AG09309 (cell line): ENCODE measurements around the gene DDN.

Experiments used
- DNase-seq: peaks from one replicate; pipeline ENCODE4 v3.0.0-alpha.2; 2010; ENCODE audit warnings: low read depth
- H3K4me3 ChIP-seq: 2 replicates; pipeline ENCODE4 v1.5.1; 2011; ENCODE audit warnings: mild to moderate bottlenecking, low read depth, low read length, moderate library complexity; ENCODE audit not compliant: control insufficient read depth
- TF ChIP-seq, protein P1 (sequence below): IDR thresholded peaks from 2 replicates; pipeline ENCODE4 v1.5.1; 2011; ENCODE audit warnings: mild to moderate bottlenecking, low read depth, low read length, inconsistent platforms; ENCODE audit not compliant: insufficient read depth, control insufficient read depth; ENCODE audit errors: missing control alignments

Gene DDN

GRCh38 chr12:48993787-48994186 lies 5.4 kb downstream of the DDN start:
- TF ChIP-seq, protein P1, sequence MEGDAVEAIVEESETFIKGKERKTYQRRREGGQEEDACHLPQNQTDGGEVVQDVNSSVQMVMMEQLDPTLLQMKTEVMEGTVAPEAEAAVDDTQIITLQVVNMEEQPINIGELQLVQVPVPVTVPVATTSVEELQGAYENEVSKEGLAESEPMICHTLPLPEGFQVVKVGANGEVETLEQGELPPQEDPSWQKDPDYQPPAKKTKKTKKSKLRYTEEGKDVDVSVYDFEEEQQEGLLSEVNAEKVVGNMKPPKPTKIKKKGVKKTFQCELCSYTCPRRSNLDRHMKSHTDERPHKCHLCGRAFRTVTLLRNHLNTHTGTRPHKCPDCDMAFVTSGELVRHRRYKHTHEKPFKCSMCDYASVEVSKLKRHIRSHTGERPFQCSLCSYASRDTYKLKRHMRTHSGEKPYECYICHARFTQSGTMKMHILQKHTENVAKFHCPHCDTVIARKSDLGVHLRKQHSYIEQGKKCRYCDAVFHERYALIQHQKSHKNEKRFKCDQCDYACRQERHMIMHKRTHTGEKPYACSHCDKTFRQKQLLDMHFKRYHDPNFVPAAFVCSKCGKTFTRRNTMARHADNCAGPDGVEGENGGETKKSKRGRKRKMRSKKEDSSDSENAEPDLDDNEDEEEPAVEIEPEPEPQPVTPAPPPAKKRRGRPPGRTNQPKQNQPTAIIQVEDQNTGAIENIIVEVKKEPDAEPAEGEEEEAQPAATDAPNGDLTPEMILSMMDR = no peak
- no peak overlapping the region for H3K4me3 ChIP-seq
- DNase-seq = no peak

DNA sequence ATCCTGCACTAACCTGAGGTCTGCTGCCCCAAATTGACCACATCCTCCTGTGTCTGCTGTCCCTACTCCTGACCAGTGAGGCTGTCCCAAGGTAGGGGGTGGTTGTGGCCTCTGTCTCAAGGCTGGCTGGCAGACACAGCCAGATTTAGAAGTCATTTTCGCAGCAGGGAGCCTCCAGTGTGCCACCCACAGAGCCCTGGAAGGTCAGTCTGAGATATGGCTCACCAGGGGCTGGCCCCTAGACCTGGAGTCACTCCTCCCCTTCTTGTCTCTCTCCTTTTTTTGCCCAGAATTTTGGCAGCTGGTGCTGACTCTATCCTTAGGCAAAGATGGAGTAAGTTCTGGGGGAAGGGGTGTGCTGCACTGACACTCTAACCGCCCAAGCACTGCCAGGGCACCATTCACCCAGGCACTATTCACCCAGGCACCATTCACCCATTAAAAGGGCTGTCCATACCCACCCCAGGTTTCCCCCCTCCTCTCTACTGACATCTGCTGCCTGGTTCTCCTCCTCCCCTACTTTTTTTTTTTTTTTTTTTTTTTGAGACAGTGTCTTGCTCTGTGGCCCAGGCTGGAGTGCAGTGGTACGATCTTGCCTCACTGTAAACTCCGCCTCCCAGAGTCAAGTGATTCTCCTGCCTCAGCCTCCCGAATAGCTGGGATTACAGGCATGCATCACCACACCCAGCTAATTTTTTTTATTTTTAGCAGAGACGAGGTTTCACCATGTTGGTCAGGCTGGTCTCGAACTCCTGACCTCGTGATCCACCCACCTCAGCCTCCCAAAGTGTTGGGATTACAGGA lies 7.7 kb downstream of the DDN start:
- TF ChIP-seq, protein P1 = no peak
- DNase-seq = no peak

GRCh38 chr12:48990552-48990951 lies 8.6 kb downstream of the DDN start:
- H3K4me3 ChIP-seq = no peak overlapping the region
- DNase-seq = no peak
- TF ChIP-seq, protein P1 = no peak

More for the DNA sequence above, 7.7 kb downstream of the DDN start:
- H3K4me3 ChIP-seq = no peak overlapping the region

DNA sequence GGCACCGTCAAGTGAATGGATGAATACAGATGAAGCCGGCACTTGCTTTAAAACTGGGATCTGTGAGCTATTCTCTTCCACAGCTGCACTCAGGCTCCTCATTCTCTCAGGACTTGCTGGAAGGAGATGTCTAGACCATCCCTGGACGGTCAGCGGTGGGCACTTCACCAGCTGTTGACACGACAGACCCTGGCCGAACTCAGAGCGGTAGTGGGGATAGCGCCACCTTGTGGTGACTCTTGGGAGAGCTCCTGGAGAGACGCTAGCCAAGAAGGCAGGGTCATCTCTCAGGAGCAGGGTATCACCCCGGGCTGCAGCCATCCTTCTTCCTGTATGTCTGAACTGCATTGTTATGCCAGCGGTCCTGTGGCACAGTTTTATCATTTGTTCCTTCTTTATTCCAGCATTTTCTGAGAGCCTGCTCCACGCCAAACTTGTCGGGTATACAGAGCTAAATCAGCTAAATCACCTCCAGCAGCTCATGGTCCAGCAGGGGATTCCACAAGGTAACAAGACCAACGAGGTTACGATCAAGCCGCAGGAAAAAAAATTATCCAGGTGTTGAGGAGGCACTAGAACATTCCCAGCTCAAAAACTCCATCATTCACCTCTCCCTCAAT lies 11.0 kb downstream of the DDN start:
- TF ChIP-seq, protein P1 = peak; percentile 89
- no peak overlapping the region for H3K4me3 ChIP-seq
- no peak for DNase-seq

GRCh38 chr12:48986720-48987291 lies 12.4 kb downstream of the DDN start:
- H3K4me3 ChIP-seq = no peak overlapping the region
- no peak for DNase-seq
- TF ChIP-seq, protein P1 = no peak

- TF ChIP-seq, protein P1 = no peak
- no peak overlapping the region for H3K4me3 ChIP-seq
- no peak for DNase-seq
Observed at GRCh38 chr12:48985901-48986300, 13.3 kb downstream of the DDN start.
